ENCODE measurements around the gene PTPMT1. TPM values are rescaled to one million over a fixed set of nuclear protein-coding genes. Genes with fewer than 3 reads are reported as not detected.

PTPMT1 gene
- polyA plus RNA-seq, 1 donor from 2014 or later = 2.7 TPM

DNA sequence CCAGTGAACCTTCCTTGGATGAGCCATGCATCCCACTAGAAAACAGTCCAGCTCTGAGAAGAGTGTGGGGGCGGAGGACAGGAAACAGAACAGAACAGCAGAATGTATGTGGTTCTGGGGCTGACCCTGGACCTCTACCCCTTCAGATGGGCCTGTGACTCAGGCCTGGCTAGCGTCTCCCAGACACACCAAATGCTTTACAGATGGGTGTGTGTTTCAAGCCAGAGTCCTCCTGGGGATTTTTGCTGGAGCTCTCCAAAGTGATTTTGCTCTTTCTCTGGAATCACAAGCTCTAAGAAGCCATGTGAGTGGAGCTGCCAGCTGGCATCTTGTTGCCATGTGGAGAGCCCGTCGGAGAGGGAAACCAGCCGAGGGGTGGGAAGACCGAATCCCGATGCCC is 42.0 kb downstream of the PTPMT1 start:
- Histone ChIP-seq H3K27me3 (ENCODE audit: insufficient read depth, low read depth, low read length) (no peaks in the 10 kb centered on the region), H4K20me1 (ENCODE audit: insufficient read depth) (no peaks in the 10 kb centered on the region), H3K9me2 (ENCODE audit: insufficient read depth, low read length) (no peaks in the 10 kb centered on the region), H3K9me3 (ENCODE audit: low read length) (no peaks in the 10 kb centered on the region), H3K27ac (ENCODE audit: low read length) (no peak overlapping the region), H3K4me3 (ENCODE audit: low read length) (no peak overlapping the region), H3K36me3 (ENCODE audit: insufficient read depth, low read length) (no peaks in the 10 kb centered on the region), H3K79me2 (replicated peaks; ENCODE audit: insufficient read depth, low read length) (no peaks in the 10 kb centered on the region), H3K4me2 (ENCODE audit: low read length) (no peak overlapping the region), H3K9ac (ENCODE audit: low read length) (no peak overlapping the region), H3F3A (ENCODE audit: insufficient read depth, low read length, poor library complexity, severe bottlenecking) (no peaks in the 10 kb centered on the region), H2AFZ (ENCODE audit: low read depth, low read length) (no peak overlapping the region)
- TF ChIP-seq RAD21 (conservative IDR thresholded peaks at IDR 0.05) = no peak
- no peak for TF ChIP-seq SMC3 (conservative IDR thresholded peaks at IDR 0.05; ENCODE audit: poor library complexity)
- TF ChIP-seq, protein P1, sequence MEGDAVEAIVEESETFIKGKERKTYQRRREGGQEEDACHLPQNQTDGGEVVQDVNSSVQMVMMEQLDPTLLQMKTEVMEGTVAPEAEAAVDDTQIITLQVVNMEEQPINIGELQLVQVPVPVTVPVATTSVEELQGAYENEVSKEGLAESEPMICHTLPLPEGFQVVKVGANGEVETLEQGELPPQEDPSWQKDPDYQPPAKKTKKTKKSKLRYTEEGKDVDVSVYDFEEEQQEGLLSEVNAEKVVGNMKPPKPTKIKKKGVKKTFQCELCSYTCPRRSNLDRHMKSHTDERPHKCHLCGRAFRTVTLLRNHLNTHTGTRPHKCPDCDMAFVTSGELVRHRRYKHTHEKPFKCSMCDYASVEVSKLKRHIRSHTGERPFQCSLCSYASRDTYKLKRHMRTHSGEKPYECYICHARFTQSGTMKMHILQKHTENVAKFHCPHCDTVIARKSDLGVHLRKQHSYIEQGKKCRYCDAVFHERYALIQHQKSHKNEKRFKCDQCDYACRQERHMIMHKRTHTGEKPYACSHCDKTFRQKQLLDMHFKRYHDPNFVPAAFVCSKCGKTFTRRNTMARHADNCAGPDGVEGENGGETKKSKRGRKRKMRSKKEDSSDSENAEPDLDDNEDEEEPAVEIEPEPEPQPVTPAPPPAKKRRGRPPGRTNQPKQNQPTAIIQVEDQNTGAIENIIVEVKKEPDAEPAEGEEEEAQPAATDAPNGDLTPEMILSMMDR (IDR thresholded peaks at IDR 0.05; ENCODE audit: poor library complexity, severe bottlenecking) = no peak

- H3K27ac ChIP-seq (ENCODE audit: low read length) = no peak overlapping the region
- no peaks in the 10 kb centered on the region for H3K9me2 ChIP-seq (ENCODE audit: insufficient read depth, low read length)
- H3K4me2 ChIP-seq (ENCODE audit: low read length) = no peak overlapping the region
- no peaks in the 10 kb centered on the region for H3K79me2 ChIP-seq (replicated peaks; ENCODE audit: insufficient read depth, low read length)
- TF ChIP-seq EP300 (conservative IDR thresholded peaks at IDR 0.05; ENCODE audit: poor library complexity, severe bottlenecking) (no peak), SMC3 (conservative IDR thresholded peaks at IDR 0.05; ENCODE audit: poor library complexity) (no peak), POLR2AphosphoS5 (IDR thresholded peaks at IDR 0.05) (no peak), EZH2 (IDR thresholded peaks at IDR 0.05; ENCODE audit: borderline replicate concordance, insufficient read depth, low read length, poor library complexity, severe bottlenecking) (no peak)
- TF ChIP-seq, protein P1 (IDR thresholded peaks at IDR 0.05; ENCODE audit: poor library complexity, severe bottlenecking) = no peak
- no peaks in the 10 kb centered on the region for H3F3A ChIP-seq (ENCODE audit: insufficient read depth, low read length, poor library complexity, severe bottlenecking)
- H3K9me3 ChIP-seq (ENCODE audit: low read length) = no peaks in the 10 kb centered on the region
- no peak overlapping the region for H3K4me3 ChIP-seq (ENCODE audit: low read length)
- no peaks in the 10 kb centered on the region for H3K27me3 ChIP-seq (ENCODE audit: insufficient read depth, low read depth, low read length)
- H3K36me3 ChIP-seq (ENCODE audit: insufficient read depth, low read length) = no peaks in the 10 kb centered on the region
- H2AFZ ChIP-seq (ENCODE audit: low read depth, low read length) = no peak overlapping the region
- no peak overlapping the region for H3K9ac ChIP-seq (ENCODE audit: low read length)
- no peaks in the 10 kb centered on the region for H4K20me1 ChIP-seq (ENCODE audit: insufficient read depth)
Measured at GRCh38 chr11:47609675-47610074, 44.3 kb downstream of the PTPMT1 start.

- H3F3A ChIP-seq (ENCODE audit: insufficient read depth, low read length, poor library complexity, severe bottlenecking) = no peaks in the 10 kb centered on the region
Measured at GRCh38 chr11:47611348-47611794, 46.0 kb downstream of the PTPMT1 start.

More at GRCh38 chr11:47611348-47611794, 46.0 kb downstream of the PTPMT1 start:
- Histone ChIP-seq H3K9me2 (ENCODE audit: insufficient read depth, low read length) (no peaks in the 10 kb centered on the region), H3K4me2 (ENCODE audit: low read length) (no peak overlapping the region), H4K20me1 (ENCODE audit: insufficient read depth) (no peaks in the 10 kb centered on the region), H2AFZ (ENCODE audit: low read depth, low read length) (no peak overlapping the region), H3K79me2 (replicated peaks; ENCODE audit: insufficient read depth, low read length) (no peaks in the 10 kb centered on the region), H3K27me3 (ENCODE audit: insufficient read depth, low read depth, low read length) (no peaks in the 10 kb centered on the region), H3K4me3 (ENCODE audit: low read length) (no peak overlapping the region), H3K9me3 (ENCODE audit: low read length) (no peaks in the 10 kb centered on the region), H3K9ac (ENCODE audit: low read length) (no peak overlapping the region), H3K36me3 (ENCODE audit: insufficient read depth, low read length) (no peaks in the 10 kb centered on the region), H3K27ac (ENCODE audit: low read length) (no peak overlapping the region)
- TF ChIP-seq REST (IDR thresholded peaks at IDR 0.05; ENCODE audit: borderline replicate concordance) (no peak), RAD21 (conservative IDR thresholded peaks at IDR 0.05) (no peak), MXI1 (conservative IDR thresholded peaks at IDR 0.05; ENCODE audit: poor library complexity, severe bottlenecking) (no peak), SMC3 (conservative IDR thresholded peaks at IDR 0.05; ENCODE audit: poor library complexity) (no peak), EP300 (conservative IDR thresholded peaks at IDR 0.05; ENCODE audit: poor library complexity, severe bottlenecking) (no peak), POLR2AphosphoS5 (IDR thresholded peaks at IDR 0.05) (no peak), TAF1 (IDR thresholded peaks at IDR 0.05; ENCODE audit: low read depth) (no peak), EZH2 (IDR thresholded peaks at IDR 0.05; ENCODE audit: borderline replicate concordance, insufficient read depth, low read length, poor library complexity, severe bottlenecking) (no peak)
- TF ChIP-seq, protein P1 (IDR thresholded peaks at IDR 0.05; ENCODE audit: poor library complexity, severe bottlenecking) = no peak

Data from neural cell (in vitro differentiated cells).